Upper lobe of right lung (tissue), 1 donor: ENCODE measurements around the gene SUPT5H. TPM values are rescaled to one million over a fixed set of nuclear protein-coding genes. Genes with fewer than 3 reads are reported as not detected.

Experiments
- ATAC-seq: fragments of 200-7000 bp; cut with Tn5 transposase; one replicate; pipeline ENCODE4 v1.9.1; 2020; ENCODE audit warnings: mild to moderate bottlenecking, moderate library complexity
- DNase-seq: peaks from one replicate; pipeline ENCODE4 v3.0.0-alpha.2; 2020
- H3K27ac ChIP-seq: fragments of 200-600 bp; one replicate; pipeline ENCODE4 v1.8.0; 2022
- H3K27me3 ChIP-seq: fragments of 200-600 bp; one replicate; pipeline ENCODE4 v1.8.0; 2022; ENCODE audit warnings: mild to moderate bottlenecking
- H3K36me3 ChIP-seq: fragments of 200-600 bp; one replicate; pipeline ENCODE4 v1.8.0; 2022
- H3K4me1 ChIP-seq: fragments of 200-600 bp; one replicate; pipeline ENCODE4 v1.8.0; 2022
- H3K4me3 ChIP-seq: fragments of 200-600 bp; one replicate; pipeline ENCODE4 v1.8.0; 2022; ENCODE audit warnings: mild to moderate bottlenecking
- H3K9me3 ChIP-seq: fragments of 200-600 bp; one replicate; pipeline ENCODE4 v1.8.0; 2022
- CTCF ChIP-seq: fragments of 200-600 bp; IDR thresholded peaks from one replicate; pipeline ENCODE4 v1.8.0; 2022; ENCODE audit warnings: antibody characterized with exemption
- intact Hi-C: fragments of 100-400 bp; cut with DNase I; formaldehyde crosslinking; loops from one replicate; pipeline ENCODE4 v1.11.0; 2022
- total RNA-seq: library from RNA; stranded (reverse); fragmentation: NEBNext Ultra II Directional; extraction: Animal tissue kit (Norgen Biotek cat#: 25700); gene quantifications from one replicate; pipeline ENCODE4 v1.2.1, GENCODE V29; 2021
- donor health status: DM: no; HTN: yes; CAD: no; lungs with severe emphysema.

SUPT5H gene
- total RNA-seq, 1 donor from 2014 or later = 98.4 TPM

- intact Hi-C loops = no loop called here
- TF ChIP-seq CTCF = no peak
Measured at GRCh38 chr19:39501340-39501739, 56.0 kb downstream of the SUPT5H start.

GRCh38 chr19:39502640-39503417 is 57.4 kb downstream of the SUPT5H start:
- ATAC-seq (peak; percentile 92), DNase-seq (peak; percentile 83)
- intact Hi-C loops = no loop called here
- H3K9me3 ChIP-seq = no peaks in the 10 kb centered on the region
- H3K4me3 ChIP-seq = no peak overlapping the region
- no peaks in the 10 kb centered on the region for H3K36me3 ChIP-seq
- peak; percentile 66 for TF ChIP-seq CTCF
- H3K27me3 ChIP-seq = peaks cover 83% of the 10 kb centered on the region
- H3K4me1 ChIP-seq = peaks cover 13% of the 10 kb centered on the region
- H3K27ac ChIP-seq = no peak overlapping the region

More at GRCh38 chr19:39501340-39501739, 56.0 kb downstream of the SUPT5H start:
- no peak for ATAC-seq
- Histone ChIP-seq H3K4me1 (peaks cover 16% of the 10 kb centered on the region), H3K27ac (no peak overlapping the region), H3K36me3 (no peaks in the 10 kb centered on the region), H3K27me3 (peaks cover 85% of the 10 kb centered on the region), H3K9me3 (no peaks in the 10 kb centered on the region), H3K4me3 (no peak overlapping the region)
- DNase-seq = no peak

GRCh38 chr19:39506598-39506943 is 61.2 kb downstream of the SUPT5H start:
- Histone ChIP-seq H3K9me3 (no peaks in the 10 kb centered on the region), H3K4me1 (no peaks in the 10 kb centered on the region), H3K4me3 (peak overlapping the region; percentile 40), H3K27ac (no peak overlapping the region), H3K27me3 (peaks cover 61% of the 10 kb centered on the region), H3K36me3 (no peaks in the 10 kb centered on the region)
- no peak for ATAC-seq
- intact Hi-C loops = no loop called here
- no peak for DNase-seq
- TF ChIP-seq CTCF = no peak

- TF ChIP-seq CTCF = no peak
- Histone ChIP-seq H3K36me3 (no peaks in the 10 kb centered on the region), H3K27me3 (peaks cover 61% of the 10 kb centered on the region), H3K4me3 (peak overlapping the region; percentile 40), H3K4me1 (no peaks in the 10 kb centered on the region), H3K9me3 (no peaks in the 10 kb centered on the region), H3K27ac (no peak overlapping the region)
- no peak for DNase-seq
- intact Hi-C loops = no loop called here
- peak; percentile 62 for ATAC-seq
Measured at GRCh38 chr19:39506944-39507714, 61.7 kb downstream of the SUPT5H start.

- no peak for ATAC-seq
- Histone ChIP-seq H3K36me3 (no peaks in the 10 kb centered on the region), H3K27ac (no peak overlapping the region), H3K4me3 (no peak overlapping the region), H3K4me1 (no peaks in the 10 kb centered on the region), H3K27me3 (peaks cover 68% of the 10 kb centered on the region), H3K9me3 (no peaks in the 10 kb centered on the region)
- intact Hi-C loops = no loop called here
- TF ChIP-seq CTCF = no peak
- DNase-seq = no peak
Measured at GRCh38 chr19:39507715-39508364, 62.5 kb downstream of the SUPT5H start.
